ENCODE data around the gene CYB561D2. TPM values are rescaled to one million over a fixed set of nuclear protein-coding genes. Genes with fewer than 3 reads are reported as not detected.

Gene CYB561D2
- total RNA-seq, 1 experiment from 2014 or later: 9.5 TPM

GRCh38 chr3:50330330-50330729 is 20.3 kb upstream of the CYB561D2 start (continued):
- no peak for TF ChIP-seq JUND (IDR thresholded peaks at IDR 0.05)
- no peak for TF ChIP-seq TCF7L2 (IDR thresholded peaks at IDR 0.05; ENCODE audit: borderline replicate concordance, extremely low read depth, insufficient read depth, insufficient read length)
- TF ChIP-seq FOSL1 (IDR thresholded peaks at IDR 0.05; ENCODE audit: low read depth): no peak
- TF ChIP-seq EZH2phosphoT487 (IDR thresholded peaks at IDR 0.05; ENCODE audit: borderline replicate concordance): no peak
- TF ChIP-seq MAX (IDR thresholded peaks at IDR 0.05): no peak
- TF ChIP-seq, protein P1, sequence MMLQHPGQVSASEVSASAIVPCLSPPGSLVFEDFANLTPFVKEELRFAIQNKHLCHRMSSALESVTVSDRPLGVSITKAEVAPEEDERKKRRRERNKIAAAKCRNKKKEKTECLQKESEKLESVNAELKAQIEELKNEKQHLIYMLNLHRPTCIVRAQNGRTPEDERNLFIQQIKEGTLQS (IDR thresholded peaks at IDR 0.05): no peak
- TF ChIP-seq POLR2AphosphoS5 (IDR thresholded peaks at IDR 0.05; ENCODE audit: low read depth, low read length): no peak

DNA sequence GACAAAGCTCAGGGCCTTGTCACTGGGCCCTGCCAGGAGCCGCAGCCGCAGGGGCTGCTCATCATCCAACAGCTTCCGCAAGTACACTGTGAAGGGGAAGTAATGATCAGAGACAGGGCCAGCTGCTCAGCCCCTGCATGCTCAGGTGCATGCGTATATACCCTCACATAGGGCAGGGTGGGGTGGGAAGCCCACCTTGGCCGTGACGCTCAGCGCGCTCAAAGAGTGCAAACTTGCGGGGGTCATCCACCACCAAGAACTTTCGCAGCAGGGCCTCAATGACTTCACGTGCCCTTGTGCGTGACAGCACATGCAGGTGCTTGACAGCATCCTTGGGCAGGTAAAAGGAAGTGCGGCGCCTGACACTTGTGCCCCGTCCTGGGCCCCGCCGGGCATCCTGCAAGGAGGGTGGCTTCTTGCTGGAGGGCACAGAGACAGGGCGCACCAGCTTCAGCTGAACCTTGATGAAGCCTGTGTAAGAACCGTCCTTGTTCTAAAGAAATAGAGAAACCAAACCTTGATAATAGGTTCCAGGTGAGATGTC is 19.2 kb upstream of the CYB561D2 start:
- peaks cover 18 to 36% of the 10 kb centered on the region in 2 experiments for H3K4me1 ChIP-seq (ENCODE audit: control insufficient read depth in 1 of 2, insufficient read depth in 2 of 2, low read length in 2 of 2)
- H3K9ac ChIP-seq (ENCODE audit: low read length): no peak overlapping the region
- H3K79me2 ChIP-seq (ENCODE audit: insufficient read depth, low read length): peaks cover 75% of the 10 kb centered on the region
- RAD21 ChIA-PET (ENCODE audit: low non-redundant PET in 1 of 2, low total read pairs in 2 of 2, uncharacterized antibody in 2 of 2, unreplicated experiment in 2 of 2): no interaction called here
- no peaks in the 10 kb centered on the region for H3K27me3 ChIP-seq (ENCODE audit: insufficient read depth, low read length)
- H3K9me2 ChIP-seq (ENCODE audit: insufficient read depth): no peaks in the 10 kb centered on the region
- DNase-seq (ENCODE audit: low read depth, low spot score) (no peak), ATAC-seq (no peak)
- no peak overlapping the region for H3K4me2 ChIP-seq (ENCODE audit: low read length)
- TF ChIP-seq POLR2A (IDR thresholded peaks at IDR 0.05; ENCODE audit: borderline replicate concordance, extremely low read depth, insufficient read depth, insufficient read length) (no peak), ZFX (IDR thresholded peaks at IDR 0.05) (no peak), RAD21 (IDR thresholded peaks at IDR 0.05; ENCODE audit: low read depth) (no peak), FOSL1 (IDR thresholded peaks at IDR 0.05; ENCODE audit: low read depth) (no peak), EGR1 (IDR thresholded peaks at IDR 0.05; ENCODE audit: low read depth) (no peak), CEBPB (IDR thresholded peaks at IDR 0.05; ENCODE audit: low read depth) (no peak), MAX (IDR thresholded peaks at IDR 0.05) (no peak), EZH2 (IDR thresholded peaks at IDR 0.05) (no peak), CTCF (IDR thresholded peaks at IDR 0.05 in 2 of 3, conservative IDR thresholded peaks at IDR 0.05 in 1 of 3; ENCODE audit: borderline replicate concordance in 1 of 3, insufficient read depth in 1 of 3, low read depth in 2 of 3, low read length in 2 of 3) (no peak), SIN3A (IDR thresholded peaks at IDR 0.05; ENCODE audit: low read depth) (no peak), REST (IDR thresholded peaks at IDR 0.05; ENCODE audit: low read depth) (no peak), SP1 (IDR thresholded peaks at IDR 0.05; ENCODE audit: low read depth) (no peak), CBX3 (IDR thresholded peaks at IDR 0.05; ENCODE audit: low read depth) (no peak), POLR2AphosphoS5 (IDR thresholded peaks at IDR 0.05; ENCODE audit: low read depth, low read length) (no peak), SRF (IDR thresholded peaks at IDR 0.05; ENCODE audit: low read depth) (no peak)
- TF ChIP-seq, protein P1 (IDR thresholded peaks at IDR 0.05): no peak
- no peaks in the 10 kb centered on the region; the same call in 1 of the 2 replicates for H4K20me1 ChIP-seq (ENCODE audit: insufficient read depth)
- no peak overlapping the region for H3K27ac ChIP-seq (ENCODE audit: low read depth, low read length)
- BruUV-seq (replicated peaks): no TSS peak
- intact Hi-C loops (cut with micrococcal nuclease): no loop called here
- no peaks in the 10 kb centered on the region for H3K9me3 ChIP-seq (ENCODE audit: control insufficient read depth in 1 of 2, insufficient read depth in 1 of 2, low read depth in 1 of 2, low read length in 2 of 2)
- POLR2A ChIA-PET: no interaction called here
- peaks cover 30 to 37% of the 10 kb centered on the region in 2 experiments; a peak in 3 of 4 replicates for H3K36me3 ChIP-seq (ENCODE audit: control insufficient read depth in 1 of 2, insufficient read depth in 2 of 2, low read length in 2 of 2)
- H2AFZ ChIP-seq (ENCODE audit: low read depth, low read length, poor library complexity, severe bottlenecking): no peak overlapping the region
- CTCF ChIA-PET: no interaction called here
- no peak overlapping the region for H3K4me3 ChIP-seq (replicated peaks in 1 of 2; ENCODE audit: low read depth in 1 of 2, low read length in 2 of 2)

Measured in HCT116 (cell line).